ENCODE results near the gene S100A2. TPM values are rescaled to one million over a fixed set of nuclear protein-coding genes. Genes with fewer than 3 reads are reported as not detected.
A peak's percentile ranks its signal among the peaks of the same experiment; 100 is the strongest.

The S100A2 gene
- polyA plus RNA-seq, 3 donors: 0.32 TPM; not detected in 2

GRCh38 chr1:153556348-153556747 is 9.3 kb downstream of the S100A2 start:
- Mint-ChIP-seq H3K4me3 (no peak overlapping the region), H3K9me3 (no peaks in the 10 kb centered on the region), H3K36me3 (peaks cover 0 to 4% of the 10 kb centered on the region in 2 donors), H3K27ac (peak overlapping the region in 3 of 7 donors; percentile 5 to 47 (median 34)), H3K27me3 (ENCODE audit: low read depth in 3 of 3) (peaks cover 1 to 2% (median 2%) of the 10 kb centered on the region in 3 donors), H3K4me1 (peaks cover 37% of the 10 kb centered on the region)
- Histone ChIP-seq H3K4me1 (ENCODE audit: control insufficient read depth in 1 of 2, insufficient read depth in 2 of 2, low read length in 2 of 2) (peaks cover 31 to 39% of the 10 kb centered on the region in 2 donors), H3K36me3 (replicated peaks in 1 of 2; ENCODE audit: control insufficient read depth in 1 of 2, insufficient read depth in 2 of 2, low read length in 2 of 2) (no peaks in the 10 kb centered on the region), H2AFZ (ENCODE audit: insufficient read depth, low read depth, low read length, poor library complexity, severe bottlenecking) (no peak overlapping the region), H3K4me3 (replicated peaks in 1 of 3; ENCODE audit: low read depth in 2 of 3, low read length in 3 of 3) (no peak overlapping the region), H3K79me2 (ENCODE audit: insufficient read depth, low read length) (no peaks in the 10 kb centered on the region), H3K27me3 (ENCODE audit: control insufficient read depth in 2 of 2, insufficient read depth in 2 of 2, low read length in 2 of 2) (no peaks in the 10 kb centered on the region), H4K20me1 (ENCODE audit: insufficient read depth, low read length) (no peaks in the 10 kb centered on the region), H3K9ac (ENCODE audit: insufficient read depth, low read length, poor library complexity, severe bottlenecking) (no peak overlapping the region), H3K27ac (ENCODE audit: low read depth in 1 of 2, low read length in 2 of 2) (no peak overlapping the region), H3K9me3 (replicated peaks in 1 of 2; ENCODE audit: control insufficient read depth in 1 of 2, insufficient read depth in 1 of 2, low read length in 2 of 2) (no peaks in the 10 kb centered on the region), H3K4me2 (replicated peaks; ENCODE audit: extremely low read depth, low read length, poor library complexity, severe bottlenecking) (no peak overlapping the region)
- intact Hi-C loops (cut with micrococcal nuclease): no loop called here
- DNase-seq: peak in 2 of 3 donors; percentile 62 to 63
- 88% methylated on average over 1 of the region's 1 CpG for WGBS (ENCODE audit: insufficient coverage)
- TF ChIP-seq CTCF (IDR thresholded peaks at IDR 0.05): no peak

- peak overlapping the region; percentile 27 for H3K9ac ChIP-seq (ENCODE audit: insufficient read depth, low read length, poor library complexity, severe bottlenecking)
- no peaks in the 10 kb centered on the region for H4K20me1 ChIP-seq (ENCODE audit: insufficient read depth, low read length)
- H3K27ac ChIP-seq (ENCODE audit: low read depth in 1 of 2, low read length in 2 of 2): peak overlapping the region in 1 of 2 donors; percentile 75
- peak; percentile 61 to 81 (median 80) for DNase-seq
- no CpG with 5 or more reads among the region's 2 CpGs for WGBS (ENCODE audit: insufficient coverage)
- no peak overlapping the region for H3K4me3 Mint-ChIP-seq
- peak overlapping the region in 6 of 7 donors; percentile 55 to 89 (median 71) for H3K27ac Mint-ChIP-seq
- peaks cover 54 to 63% of the 10 kb centered on the region in 2 donors for H3K4me1 ChIP-seq (ENCODE audit: control insufficient read depth in 1 of 2, insufficient read depth in 2 of 2, low read length in 2 of 2)
- peaks cover 2% of the 10 kb centered on the region for H3K79me2 ChIP-seq (ENCODE audit: insufficient read depth, low read length)
- no peak for TF ChIP-seq CTCF (IDR thresholded peaks at IDR 0.05)
- no peaks in the 10 kb centered on the region for H3K9me3 Mint-ChIP-seq
- no peaks in the 10 kb centered on the region for H3K36me3 ChIP-seq (replicated peaks in 1 of 2; ENCODE audit: control insufficient read depth in 1 of 2, insufficient read depth in 2 of 2, low read length in 2 of 2)
- H3K27me3 ChIP-seq (ENCODE audit: control insufficient read depth in 2 of 2, insufficient read depth in 2 of 2, low read length in 2 of 2): no peaks in the 10 kb centered on the region
- no peak overlapping the region for H2AFZ ChIP-seq (ENCODE audit: insufficient read depth, low read depth, low read length, poor library complexity, severe bottlenecking)
- H3K27me3 Mint-ChIP-seq (ENCODE audit: low read depth in 3 of 3): peaks cover 1 to 3% (median 2%) of the 10 kb centered on the region in 3 donors
- peaks cover 2 to 9% of the 10 kb centered on the region in 2 donors for H3K36me3 Mint-ChIP-seq
- peaks cover 59% of the 10 kb centered on the region for H3K4me1 Mint-ChIP-seq
- no peak overlapping the region for H3K4me2 ChIP-seq (replicated peaks; ENCODE audit: extremely low read depth, low read length, poor library complexity, severe bottlenecking)
- intact Hi-C loops (cut with micrococcal nuclease): no loop called here
- H3K4me3 ChIP-seq (replicated peaks in 1 of 3; ENCODE audit: low read depth in 2 of 3, low read length in 3 of 3): no peak overlapping the region
- H3K9me3 ChIP-seq (replicated peaks in 1 of 2; ENCODE audit: control insufficient read depth in 1 of 2, insufficient read depth in 1 of 2, low read length in 2 of 2): no peaks in the 10 kb centered on the region
Measured at GRCh38 chr1:153553830-153554541, 11.7 kb downstream of the S100A2 start.

All from CD14-positive monocyte (primary cell).